Measurements from ENCODE around the gene FMO2.

The FMO2 gene

GRCh38 chr1:171174560-171175294 is 10.4 kb upstream of the FMO2 start:
- no peak for DNase-seq

GRCh38 chr1:171177261-171177660 is 7.8 kb upstream of the FMO2 start:
- no peak for DNase-seq

GRCh38 chr1:171179318-171180227 is 5.5 kb upstream of the FMO2 start:
- DNase-seq: no peak

- DNase-seq: no peak
Measured at GRCh38 chr1:171180670-171181069, 4.4 kb upstream of the FMO2 start.

- DNase-seq: no peak
Measured at GRCh38 chr1:171188388-171189266, 3.5 kb downstream of the FMO2 start.

- DNase-seq: no peak
Measured at GRCh38 chr1:171191992-171192391, 6.9 kb downstream of the FMO2 start.

- DNase-seq: no peak
Measured at GRCh38 chr1:171195767-171196166, 10.7 kb downstream of the FMO2 start.

- DNase-seq: no peak
Measured at GRCh38 chr1:171196351-171196750, 11.3 kb downstream of the FMO2 start.

- DNase-seq: no peak
Measured at GRCh38 chr1:171198081-171198480, 13.0 kb downstream of the FMO2 start.

- DNase-seq: no peak
Measured at GRCh38 chr1:171204296-171204695, 19.2 kb downstream of the FMO2 start.

- DNase-seq: no peak
Measured at GRCh38 chr1:171206204-171206977, 21.3 kb downstream of the FMO2 start.

- no peak for DNase-seq
Measured at GRCh38 chr1:171206978-171207355, 21.9 kb downstream of the FMO2 start.

GRCh38 chr1:171207377-171207776 is 22.3 kb downstream of the FMO2 start:
- DNase-seq: no peak

GRCh38 chr1:171210355-171210754 is 25.3 kb downstream of the FMO2 start:
- no peak for DNase-seq

GRCh38 chr1:171212607-171213351 is 27.7 kb downstream of the FMO2 start:
- no peak for DNase-seq

GRCh38 chr1:171213559-171214454 is 28.7 kb downstream of the FMO2 start:
- DNase-seq: no peak

- DNase-seq: no peak
Measured at GRCh38 chr1:171217658-171218443, 32.8 kb downstream of the FMO2 start.

GRCh38 chr1:171218661-171219060 is 33.6 kb downstream of the FMO2 start:
- no peak for DNase-seq

GRCh38 chr1:171219346-171220080 is 34.4 kb downstream of the FMO2 start:
- DNase-seq: no peak
